Panc1 (cell line): ENCODE data around the gene LIPE. TPM values are rescaled to one million over a fixed set of nuclear protein-coding genes. Genes with fewer than 3 reads are reported as not detected.

Experiments used
- ATAC-seq: fragments of 200-7000 bp; cut with Tn5 transposase; 2 replicates; pipeline ENCODE4 v1.9.1; 2020; ENCODE audit warnings: mild to moderate bottlenecking, moderate library complexity
- BruUV-seq: library from RNA; stranded (reverse); fragments of 400-500 nt; replicated peaks from 2 replicates; lab custom pipeline; 2021; lab: Mats Ljungman, UMichigan
- CTCF ChIA-PET: fragments of 300-600 bp; sonication (Branson Sonifier 250); formaldehyde crosslinking; loops from one replicate; lab custom pipeline; 2022; ENCODE audit warnings: antibody characterized with exemption; lab: Charles Lee
- POLR2A ChIA-PET: fragments of 300-600 bp; sonication (Branson Sonifier 250); formaldehyde crosslinking; loops from one replicate; lab custom pipeline; 2022; ENCODE audit warnings: antibody characterized with exemption; lab: Charles Lee
- DNase-seq: peaks from one replicate; pipeline ENCODE4 v3.0.0-alpha.2; 2010; ENCODE audit warnings: low read depth, low spot score
- H3K27ac ChIP-seq: 2 replicates; pipeline ENCODE4 v1.5.1; 2011; ENCODE audit warnings: mild to moderate bottlenecking, low read length, inconsistent platforms
- H3K27me3 ChIP-seq: fragments of 200-500 bp; sonication (Bioruptor generic); 2 replicates; pipeline ENCODE4 v1.6.0; 2014; ENCODE audit warnings: low read length, inconsistent platforms; ENCODE audit not compliant: control insufficient read depth, insufficient read depth
- H3K36me3 ChIP-seq: fragments of 200-500 bp; sonication (Bioruptor generic); 2 replicates; pipeline ENCODE4 v1.5.1; 2014; ENCODE audit warnings: inconsistent platforms, mild to moderate bottlenecking, low read length, moderate library complexity; ENCODE audit not compliant: control insufficient read depth, insufficient read depth
- H3K4me1 ChIP-seq: 2 replicates; pipeline ENCODE4 v1.5.1; 2011; ENCODE audit warnings: inconsistent platforms, mild to moderate bottlenecking, low read length, moderate library complexity; ENCODE audit not compliant: control insufficient read depth, insufficient read depth
- H3K4me3 ChIP-seq, 2 experiments: 2 replicates each; pipeline ENCODE4 v1.5.1; 2011 to 2012; ENCODE audit warnings: low read depth in 2 of 2, low read length in 2 of 2, mild to moderate bottlenecking in 2 of 2, inconsistent platforms in 1 of 2, moderate library complexity in 1 of 2
- H3K9me3 ChIP-seq: fragments of 200-500 bp; sonication (Bioruptor generic); 2 replicates; pipeline ENCODE4 v1.5.1; 2014; ENCODE audit warnings: low read depth, mild to moderate bottlenecking, inconsistent platforms, low read length, moderate library complexity; ENCODE audit not compliant: control insufficient read depth, insufficient read depth
- POLR2AphosphoS5 ChIP-seq: IDR thresholded peaks from 2 replicates; pipeline ENCODE4 v1.6.1; 2012; ENCODE audit warnings: mild to moderate bottlenecking, low read depth, low read length, moderate library complexity
- REST ChIP-seq, 2 experiments: IDR thresholded peaks; 2 replicates each; pipeline ENCODE4 v1.6.1; 2011 to 2012; ENCODE audit warnings: low read depth in 2 of 2, control low read depth in 1 of 2, low read length in 1 of 2, mild to moderate bottlenecking in 1 of 2, moderate library complexity in 1 of 2; ENCODE audit not compliant: insufficient read depth in 1 of 2
- SIN3A ChIP-seq: IDR thresholded peaks from 2 replicates; pipeline ENCODE4 v1.6.1; 2012; ENCODE audit warnings: low read depth, mild to moderate bottlenecking, low read length, moderate library complexity, borderline replicate concordance; ENCODE audit not compliant: insufficient read depth
- TCF7L2 ChIP-seq: IDR thresholded peaks from 2 replicates; pipeline ENCODE4 v1.6.1; 2011; ENCODE audit warnings: mild to moderate bottlenecking, low read depth, low read length, inconsistent platforms
- in situ Hi-C: cut with HindIII; loops from 2 replicates; pipeline ENCODE4 v1.10.0; 2016; ENCODE audit warnings: low sequenced_read_pairs, low pct_unique_long_range_greater_than_20kb
- intact Hi-C: fragments of 100-400 bp; cut with micrococcal nuclease; formaldehyde crosslinking; loops from one replicate; pipeline ENCODE4 v1.10.0; 2022; ENCODE audit not compliant: unreplicated experiment
- total RNA-seq: library from RNA; stranded (reverse); gene quantifications from one replicate; pipeline ENCODE4 v1.2.1, GENCODE V29; 2021; ENCODE audit not compliant: unreplicated experiment
- TF ChIP-seq, protein P1 (sequence below): fragments of 450-650 bp; IDR thresholded peaks from 2 replicates; pipeline ENCODE4 v1.5.1; 2017; ENCODE audit warnings: mild to moderate bottlenecking

Gene LIPE
- total RNA-seq, 1 experiment from 2014 or later = 3.4 TPM

GRCh38 chr19:42442833-42443232 is 15.6 kb upstream of the LIPE start, which contains the start of gene CXCL17:
CXCL17 (minus strand) TSS chr19:42442946; CDS start chr19:42442832, 114 bp downstream.
- H3K36me3 ChIP-seq = no peaks in the 10 kb centered on the region
- ATAC-seq = no peak
- BruUV-seq = no TSS peak
- H3K27ac ChIP-seq = no peak within 1 kb of the TSS
- intact Hi-C loops = no loop called here
- no peaks in the 10 kb centered on the region for H3K4me1 ChIP-seq
- POLR2A ChIA-PET = no interaction called here
- H3K4me3 ChIP-seq = no peak within 1 kb of the TSS
- DNase-seq = no peak
- CTCF ChIA-PET = no interaction called here
- no peaks in the 10 kb centered on the region for H3K9me3 ChIP-seq
- H3K27me3 ChIP-seq = no peaks in the 10 kb centered on the region
- in situ Hi-C loops = no loop called here
- TF ChIP-seq REST (IDR thresholded peaks at IDR 0.05; ENCODE audit: insufficient read depth in 1 of 2, low read depth in 2 of 2, low read length in 1 of 2) (no peak), SIN3A (no peak)

DNA sequence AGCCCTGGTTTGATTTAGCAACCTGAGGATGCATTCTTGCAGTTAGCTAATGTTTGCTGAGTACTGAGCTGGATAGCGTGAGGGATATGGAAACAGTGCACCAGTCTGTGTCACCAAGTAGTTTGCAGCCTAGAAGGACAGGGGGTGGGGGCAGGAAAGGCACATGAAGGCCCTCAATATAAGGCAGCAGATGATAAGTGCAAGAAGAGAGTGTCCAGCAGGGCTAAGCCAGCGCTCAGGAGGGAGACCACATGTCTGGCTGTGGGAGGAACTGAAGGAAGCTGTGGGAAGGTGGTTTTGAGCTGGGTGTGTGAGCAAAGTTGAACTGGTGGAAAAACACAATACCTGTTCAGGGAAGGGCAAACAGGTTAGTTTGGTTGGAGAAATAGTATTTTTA is 13.9 kb upstream of the LIPE start:
- no peak overlapping the region for H3K27ac ChIP-seq
- no peak for TF ChIP-seq REST (IDR thresholded peaks at IDR 0.05; ENCODE audit: insufficient read depth in 1 of 2, low read depth in 2 of 2, low read length in 1 of 2)
- no peak for TF ChIP-seq POLR2AphosphoS5
- no peak for TF ChIP-seq TCF7L2
- TF ChIP-seq, protein P1, sequence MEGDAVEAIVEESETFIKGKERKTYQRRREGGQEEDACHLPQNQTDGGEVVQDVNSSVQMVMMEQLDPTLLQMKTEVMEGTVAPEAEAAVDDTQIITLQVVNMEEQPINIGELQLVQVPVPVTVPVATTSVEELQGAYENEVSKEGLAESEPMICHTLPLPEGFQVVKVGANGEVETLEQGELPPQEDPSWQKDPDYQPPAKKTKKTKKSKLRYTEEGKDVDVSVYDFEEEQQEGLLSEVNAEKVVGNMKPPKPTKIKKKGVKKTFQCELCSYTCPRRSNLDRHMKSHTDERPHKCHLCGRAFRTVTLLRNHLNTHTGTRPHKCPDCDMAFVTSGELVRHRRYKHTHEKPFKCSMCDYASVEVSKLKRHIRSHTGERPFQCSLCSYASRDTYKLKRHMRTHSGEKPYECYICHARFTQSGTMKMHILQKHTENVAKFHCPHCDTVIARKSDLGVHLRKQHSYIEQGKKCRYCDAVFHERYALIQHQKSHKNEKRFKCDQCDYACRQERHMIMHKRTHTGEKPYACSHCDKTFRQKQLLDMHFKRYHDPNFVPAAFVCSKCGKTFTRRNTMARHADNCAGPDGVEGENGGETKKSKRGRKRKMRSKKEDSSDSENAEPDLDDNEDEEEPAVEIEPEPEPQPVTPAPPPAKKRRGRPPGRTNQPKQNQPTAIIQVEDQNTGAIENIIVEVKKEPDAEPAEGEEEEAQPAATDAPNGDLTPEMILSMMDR = no peak
- TF ChIP-seq SIN3A = no peak
- CTCF ChIA-PET = interaction anchor here (0.6 to 1.5 kb wide), 4 partner anchors 18 to 462 kb away, joined by 3 to 8 read pairs (median 6); no protein-coding TSS in a partner anchor
- POLR2A ChIA-PET = no interaction called here
- H3K4me3 ChIP-seq = no peak overlapping the region
- H3K27me3 ChIP-seq = no peaks in the 10 kb centered on the region
- in situ Hi-C loops (no loop called here), intact Hi-C loops (no loop called here)
- H3K36me3 ChIP-seq = no peaks in the 10 kb centered on the region
- DNase-seq (no peak), ATAC-seq (no peak)
- no peaks in the 10 kb centered on the region for H3K4me1 ChIP-seq
- no peaks in the 10 kb centered on the region for H3K9me3 ChIP-seq
- no TSS peak for BruUV-seq
